Dermis blood vessel endothelial cell (primary cell): ENCODE results near the gene CDK19. TPM values are rescaled to one million over a fixed set of nuclear protein-coding genes. Genes with fewer than 3 reads are reported as not detected.
"Not testable (repeated sequence)": the region's sequence is repeated elsewhere in the genome, so short reads cannot be mapped to it uniquely, and the experiment has no call there.

Source experiments
- DNase-seq: peaks from one replicate; pipeline ENCODE4 v3.0.0; 2010
- total RNA-seq: library from RNA; depleted of rRNA; stranded (reverse); fragments of >200 nt; gene quantifications from 2 replicates; pipeline ENCODE4 v1.2.3, GENCODE V29; 2014

Gene CDK19
- total RNA-seq, 1 donor from 2014 or later, result 9.7 TPM

DNA sequence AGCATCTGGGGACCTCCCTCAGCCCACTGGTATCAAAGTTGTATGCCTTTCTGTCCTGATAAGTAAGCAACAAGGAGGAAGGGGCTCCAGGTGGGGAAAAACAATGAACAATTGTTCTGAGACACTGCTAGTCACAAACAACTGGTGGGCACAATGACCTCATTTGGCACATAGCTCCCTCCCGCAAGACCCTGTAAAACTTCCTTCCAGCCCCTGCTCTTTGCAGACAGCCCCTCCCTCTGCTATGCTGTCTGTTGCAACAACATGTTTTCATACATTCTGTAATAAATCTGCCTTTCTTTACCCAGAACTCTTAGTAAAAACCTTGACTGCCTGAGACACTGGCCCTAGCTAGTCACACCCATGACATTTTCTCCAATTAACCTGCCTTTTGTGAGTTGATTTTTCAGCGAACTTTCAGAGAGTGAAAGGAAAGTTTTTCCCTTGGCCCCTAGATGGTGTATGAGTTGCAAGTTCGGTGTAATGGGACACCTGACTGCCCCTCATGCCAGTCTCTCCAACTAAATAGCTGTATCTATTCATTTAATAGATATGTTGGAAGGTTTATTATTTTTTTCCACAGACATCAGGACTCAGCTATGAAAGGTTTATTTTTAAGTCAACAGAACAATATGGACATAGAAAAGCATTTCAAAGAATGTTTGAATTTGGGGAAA lies 196.5 kb downstream of the CDK19 start:
- peak; percentile 63 for DNase-seq

DNA sequence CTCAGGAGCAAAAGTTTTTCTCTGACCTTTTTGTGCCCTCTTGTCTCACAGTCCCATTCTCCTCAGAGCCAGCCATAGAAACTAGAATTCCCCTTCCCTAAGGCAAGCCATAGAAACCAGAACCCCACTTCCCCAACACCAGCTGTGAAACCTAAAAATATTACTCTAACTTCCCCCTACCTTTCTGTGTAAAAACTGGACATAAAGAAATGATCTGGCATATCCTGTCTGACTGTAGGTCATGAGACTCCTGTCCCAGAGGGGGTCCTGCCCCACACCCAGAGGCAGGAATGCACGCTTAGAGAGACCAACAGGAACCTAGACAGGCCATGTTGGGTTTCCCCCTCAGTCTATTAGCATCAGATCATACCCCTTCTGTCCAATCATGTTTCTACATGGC lies 198.2 kb downstream of the CDK19 start:
- peak; percentile 16 for DNase-seq

DNA sequence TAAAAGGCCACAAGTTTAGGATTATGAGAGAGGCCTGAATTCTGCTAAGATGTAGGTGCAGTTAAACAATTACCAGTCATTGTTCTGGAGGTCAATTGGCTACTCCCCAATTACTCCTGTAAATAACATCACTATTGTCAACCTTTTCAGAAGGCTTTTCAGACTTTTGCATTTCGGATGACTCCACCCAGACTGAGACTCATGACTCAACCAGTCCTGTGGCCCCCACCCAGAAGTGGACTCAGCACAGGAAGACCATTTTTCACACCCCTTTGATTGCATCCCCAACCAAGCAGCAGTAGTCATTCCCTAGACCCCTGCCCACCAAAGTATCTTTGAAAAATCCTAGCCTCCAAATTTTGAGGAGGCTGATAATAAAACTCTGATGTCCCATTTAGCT lies 199.5 kb downstream of the CDK19 start:
- DNase-seq, result peak; percentile 1

DNA sequence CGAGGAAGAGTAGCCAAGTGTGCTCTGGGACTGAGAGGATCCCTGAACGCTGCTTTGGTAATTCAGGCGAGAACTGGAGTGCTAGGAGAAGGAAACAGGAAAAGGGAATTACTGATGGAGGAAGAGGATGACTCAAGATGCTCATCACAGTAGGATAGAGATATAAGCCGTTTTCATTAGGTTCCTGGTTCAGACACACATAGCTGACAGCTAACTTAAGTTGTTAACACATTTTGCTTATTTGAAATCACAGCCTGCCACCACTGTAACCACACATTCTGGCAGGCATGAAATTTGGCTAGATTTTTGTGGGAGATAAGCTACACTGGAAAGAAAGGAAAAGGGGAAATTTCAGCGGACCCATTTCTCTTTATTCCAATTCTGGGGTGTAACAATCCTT lies 200.7 kb downstream of the CDK19 start:
- peak; percentile 4 for DNase-seq

DNA sequence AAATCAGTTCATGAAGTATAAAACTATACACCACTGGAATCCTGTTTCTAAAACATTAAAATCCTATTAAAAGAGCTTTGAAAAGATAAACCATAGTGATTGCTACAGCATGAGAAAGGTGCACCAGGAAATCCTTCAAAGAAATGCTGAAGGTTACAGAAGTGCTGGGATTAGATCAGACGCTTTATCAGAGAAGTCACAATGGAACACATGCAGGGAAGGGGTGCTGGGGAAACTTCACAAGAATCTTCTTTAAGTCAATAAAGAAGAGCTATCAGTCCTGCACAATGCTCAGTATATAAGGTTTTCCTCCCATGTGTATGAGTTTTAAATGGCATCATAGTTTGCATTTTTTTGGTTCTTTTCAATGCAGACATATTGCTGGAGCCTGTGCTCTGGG lies 201.2 kb downstream of the CDK19 start:
- no peak for DNase-seq

DNA sequence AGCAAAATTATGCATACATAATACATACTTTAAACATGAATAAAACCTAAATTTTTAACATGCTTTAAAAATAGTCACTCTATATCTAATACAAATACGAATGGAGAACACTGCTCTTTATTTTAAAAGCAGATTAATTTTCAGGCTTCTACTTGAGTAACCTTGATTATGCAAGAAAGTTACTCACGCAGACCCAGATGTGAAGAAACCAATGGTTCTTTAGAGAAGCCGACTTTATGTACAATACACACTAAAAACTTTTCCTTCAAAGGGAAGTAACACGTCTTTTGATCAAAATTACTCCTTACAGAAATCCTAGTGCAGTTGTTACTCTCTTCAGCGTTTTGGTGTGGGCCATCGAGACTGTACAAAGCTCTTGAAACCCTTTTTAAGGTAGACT lies 201.9 kb downstream of the CDK19 start:
- no peak for DNase-seq

DNA sequence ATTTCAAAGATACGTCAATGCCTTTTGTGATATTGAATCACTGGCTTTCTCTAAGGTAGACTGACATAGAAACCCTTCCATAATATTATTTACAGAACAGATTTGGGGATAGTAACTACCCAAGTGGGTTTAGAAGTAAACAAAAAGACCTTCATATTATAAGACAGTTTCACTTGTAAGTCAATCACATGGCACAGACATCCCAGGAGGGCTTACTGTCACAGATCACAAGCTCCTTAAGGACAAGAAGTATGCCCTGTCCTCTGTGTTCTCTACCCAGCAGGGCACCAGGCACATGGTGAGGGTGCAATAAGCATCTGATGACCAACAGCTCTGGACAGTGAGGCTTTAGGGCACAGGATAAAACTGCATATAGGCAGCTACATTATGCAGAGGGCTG lies 203.0 kb downstream of the CDK19 start:
- no peak for DNase-seq

DNA sequence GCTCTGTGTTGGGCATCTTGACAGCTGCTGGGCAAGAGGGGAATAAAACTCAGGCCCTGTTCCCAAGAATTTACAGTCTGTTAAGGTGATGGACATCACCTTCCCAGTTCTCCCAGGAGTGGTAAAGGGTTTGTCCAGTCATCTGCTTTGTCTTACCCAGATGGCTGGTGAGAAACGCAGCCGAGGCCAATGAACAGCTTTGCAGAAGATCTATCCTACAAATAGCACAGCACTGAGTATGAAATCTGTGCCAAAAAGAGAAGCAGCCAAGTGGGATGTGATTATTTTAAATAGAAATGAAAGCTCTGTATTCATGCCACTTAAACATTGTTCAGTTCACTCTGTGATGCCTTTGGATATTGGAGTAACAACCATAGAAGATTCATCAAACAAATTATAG lies 206.2 kb downstream of the CDK19 start:
- no peak for DNase-seq

DNA sequence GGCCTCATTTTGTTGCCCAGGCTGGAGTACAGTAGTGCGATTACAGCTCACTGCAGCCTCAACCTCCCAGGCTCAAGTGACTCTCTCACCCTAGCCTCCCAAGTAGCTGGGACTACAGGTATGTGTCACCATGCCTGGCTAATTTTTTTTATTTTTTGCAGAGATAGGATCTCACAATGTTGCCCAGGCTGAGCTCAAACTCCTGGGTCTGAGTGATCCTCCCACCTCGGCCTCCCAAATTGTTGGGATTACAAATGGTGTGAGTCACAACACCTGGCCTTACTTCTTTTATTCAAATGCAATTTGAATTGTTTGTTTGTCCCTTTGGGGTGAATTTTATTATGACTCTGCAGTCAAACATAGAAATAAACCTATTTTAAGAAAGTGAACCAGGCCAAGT lies 207.1 kb downstream of the CDK19 start:
- DNase-seq, result no peak

DNA sequence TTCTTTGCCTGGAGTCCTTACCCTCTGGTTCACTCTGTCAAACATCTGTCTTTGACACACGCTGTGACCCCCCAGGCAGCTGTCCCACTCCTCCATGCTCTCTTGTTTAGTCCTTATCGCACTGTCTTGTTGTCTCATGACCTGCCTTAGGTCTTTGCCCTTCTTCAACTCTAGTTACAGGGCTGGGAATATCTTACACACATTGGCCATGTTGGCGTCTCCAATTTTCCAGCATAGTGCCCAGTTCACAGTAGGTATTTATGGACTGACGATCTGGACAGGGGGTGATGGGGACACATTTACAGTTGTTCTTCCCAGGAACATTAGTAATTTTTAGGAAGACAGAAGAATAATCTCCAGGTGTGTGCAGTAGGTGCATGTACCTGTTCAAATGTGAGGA lies 209.1 kb downstream of the CDK19 start:
- DNase-seq, result no peak

DNA sequence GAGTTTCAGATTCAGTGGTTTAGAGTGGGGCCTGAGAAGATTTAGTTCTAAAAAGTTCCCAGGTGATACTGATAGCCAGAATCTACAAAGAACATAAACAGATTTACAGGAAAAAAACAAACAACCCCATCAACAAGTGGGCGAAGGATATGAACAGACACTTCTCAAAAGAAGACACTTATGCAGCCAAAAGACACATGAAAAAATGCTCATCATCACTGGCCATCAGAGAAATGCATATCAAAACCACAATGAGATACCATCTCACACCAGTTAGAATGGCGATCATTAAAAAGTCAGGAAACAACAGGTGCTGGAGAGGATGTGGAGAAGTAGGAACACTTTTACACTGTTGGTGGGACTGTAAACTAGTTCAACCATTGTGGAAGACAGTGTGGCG lies 214.6 kb downstream of the CDK19 start:
- not testable (repeated sequence) for DNase-seq

DNA sequence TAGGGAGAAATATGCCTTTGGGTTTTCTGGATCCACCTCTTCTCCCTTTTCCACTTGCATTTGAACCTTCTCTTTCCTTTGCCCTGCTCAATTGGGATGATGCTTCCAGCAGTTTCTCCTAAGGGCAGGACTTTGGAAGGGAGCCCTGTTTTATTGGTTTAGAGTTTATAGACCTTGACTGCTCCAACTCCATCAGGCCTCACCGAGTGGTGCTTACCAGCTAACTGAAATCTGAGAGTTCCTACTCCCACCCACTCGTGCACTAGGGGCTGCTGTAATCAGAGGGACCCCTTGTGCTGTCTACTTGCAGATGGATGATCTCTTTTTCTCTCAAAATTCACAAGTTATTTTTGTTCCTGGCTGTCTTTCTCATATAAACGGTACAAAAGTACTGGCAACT lies 217.5 kb downstream of the CDK19 start:
- no peak for DNase-seq

DNA sequence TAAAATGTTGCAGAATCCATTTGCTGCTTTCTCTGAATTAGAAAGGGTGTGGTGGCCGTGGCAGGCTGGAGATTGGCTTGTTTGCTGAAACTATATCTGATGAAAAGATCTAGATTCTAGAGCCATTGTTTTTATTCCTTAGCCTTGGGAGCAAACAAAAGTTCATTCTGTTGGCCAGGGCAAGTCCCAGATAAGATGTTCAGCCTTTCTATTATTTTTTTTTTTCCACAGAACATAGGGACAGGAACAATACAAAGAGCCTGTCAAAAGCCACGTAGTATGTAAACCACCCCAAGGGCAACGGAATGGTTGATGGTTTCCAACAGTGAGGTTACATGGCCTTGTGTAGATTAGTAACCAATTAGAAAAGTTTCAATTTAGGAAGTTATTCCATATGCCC lies 218.9 kb downstream of the CDK19 start:
- no peak for DNase-seq

DNA sequence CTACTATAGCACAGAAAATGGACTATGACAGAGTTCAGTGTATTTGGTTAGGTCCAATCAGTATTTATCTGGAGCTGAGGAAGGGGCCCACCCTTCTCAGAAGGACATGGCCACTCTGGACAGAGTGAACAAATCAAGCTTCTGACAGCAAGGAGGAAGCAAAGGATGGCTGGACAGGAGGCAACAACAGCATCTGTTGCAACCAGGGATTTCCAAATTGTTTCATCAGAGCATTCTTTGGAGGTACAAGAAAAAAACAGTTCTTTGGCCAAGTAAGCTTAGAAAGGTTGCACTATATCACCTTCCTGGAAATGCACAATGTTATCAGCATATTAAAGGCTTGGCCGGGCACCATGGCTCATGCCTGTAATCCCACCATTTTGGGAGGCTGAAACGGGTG lies 220.2 kb downstream of the CDK19 start:
- no peak for DNase-seq

DNA sequence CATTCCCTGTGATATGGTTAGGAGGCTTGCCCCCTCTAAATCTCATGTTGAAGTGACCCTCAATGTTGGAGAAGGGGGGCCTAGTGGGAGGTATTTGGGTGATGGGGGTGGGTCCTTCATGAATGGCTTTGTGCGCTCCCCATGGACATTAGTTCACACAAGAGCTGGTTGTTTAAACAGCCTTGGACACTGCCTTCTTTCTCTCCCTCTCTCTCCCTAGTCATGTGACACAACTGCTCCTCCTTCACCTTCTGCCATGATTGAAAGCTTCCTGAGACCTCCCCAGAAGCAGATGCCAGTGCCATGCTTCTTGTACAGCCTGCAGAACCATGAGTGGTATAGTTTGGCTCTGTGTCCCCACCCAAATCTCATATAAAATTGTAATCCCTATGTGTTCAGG lies 221.6 kb downstream of the CDK19 start:
- no peak for DNase-seq

DNA sequence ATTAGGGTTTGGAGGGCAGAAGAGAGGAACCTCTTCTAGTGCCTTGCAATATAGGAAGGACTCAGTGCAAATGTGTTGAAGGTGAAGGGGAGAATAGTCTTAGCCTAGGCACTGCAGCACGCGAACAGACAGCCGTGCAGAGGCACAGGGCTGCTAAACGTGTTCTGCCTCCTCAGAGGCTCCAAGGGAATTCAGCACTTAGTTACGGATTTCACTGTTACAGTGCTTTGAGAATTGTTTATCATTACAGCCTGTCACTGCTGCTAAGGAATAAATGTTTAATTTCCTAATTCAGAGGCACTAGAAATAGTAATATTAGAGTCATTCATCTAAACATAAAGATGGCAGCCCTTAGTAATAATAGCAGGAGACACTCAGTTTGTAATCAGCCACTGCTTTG lies 222.5 kb downstream of the CDK19 start:
- no peak for DNase-seq

DNA sequence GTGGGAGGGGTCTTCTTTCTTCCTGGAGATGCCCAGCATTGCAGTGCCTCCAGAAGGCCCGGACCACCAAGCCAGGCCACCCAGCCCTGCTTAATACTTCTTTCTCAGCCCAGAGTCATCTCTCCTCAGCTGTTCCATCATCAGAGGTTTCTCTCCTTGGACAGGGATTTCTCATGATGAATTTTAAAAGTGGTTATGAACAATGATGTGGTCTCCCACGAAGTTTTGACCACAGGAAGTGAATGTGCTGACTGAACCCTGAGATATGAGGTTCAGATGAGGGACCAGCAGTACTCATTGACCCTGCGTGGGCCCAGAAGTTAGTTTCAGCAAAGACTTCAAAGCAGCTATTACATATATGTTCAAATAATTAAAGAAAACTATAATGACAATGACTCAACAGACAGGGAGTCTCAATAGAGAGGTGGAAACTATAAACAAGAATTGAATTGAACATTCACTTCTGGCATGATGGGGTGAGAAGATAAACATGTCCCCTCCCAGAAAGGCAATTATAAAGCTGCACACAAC lies 224.4 kb downstream of the CDK19 start:
- no peak for DNase-seq

DNA sequence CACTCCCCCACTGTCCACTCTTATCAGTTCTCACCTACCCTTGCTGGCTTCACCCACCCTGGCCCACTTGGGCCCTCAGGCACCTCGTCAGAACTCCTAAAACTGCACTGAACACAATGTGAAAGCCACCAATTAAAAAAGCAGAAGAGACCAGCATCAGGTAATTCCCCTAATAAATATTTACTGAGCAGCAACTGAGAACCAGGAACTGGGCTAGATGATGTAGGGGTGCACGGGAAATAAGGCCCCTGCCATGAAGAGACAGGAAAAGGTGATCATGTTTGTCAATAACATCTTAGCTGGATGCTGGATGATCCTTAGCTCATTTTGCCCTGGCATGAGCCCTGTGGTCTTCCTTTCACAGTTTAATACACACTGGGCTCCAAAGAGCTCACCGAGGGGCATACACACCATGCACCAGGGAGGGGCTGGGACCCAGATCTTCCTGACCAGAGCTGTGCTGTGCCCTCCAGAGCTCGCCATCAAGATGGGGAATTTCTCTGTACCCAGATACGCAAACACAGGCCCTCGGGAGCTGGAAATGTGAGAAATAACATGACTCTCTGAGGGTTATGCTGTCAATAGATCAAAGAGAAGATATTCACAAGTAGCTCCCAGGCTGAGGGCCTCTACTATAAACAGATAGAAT lies 225.3 kb downstream of the CDK19 start:
- no peak for DNase-seq

DNA sequence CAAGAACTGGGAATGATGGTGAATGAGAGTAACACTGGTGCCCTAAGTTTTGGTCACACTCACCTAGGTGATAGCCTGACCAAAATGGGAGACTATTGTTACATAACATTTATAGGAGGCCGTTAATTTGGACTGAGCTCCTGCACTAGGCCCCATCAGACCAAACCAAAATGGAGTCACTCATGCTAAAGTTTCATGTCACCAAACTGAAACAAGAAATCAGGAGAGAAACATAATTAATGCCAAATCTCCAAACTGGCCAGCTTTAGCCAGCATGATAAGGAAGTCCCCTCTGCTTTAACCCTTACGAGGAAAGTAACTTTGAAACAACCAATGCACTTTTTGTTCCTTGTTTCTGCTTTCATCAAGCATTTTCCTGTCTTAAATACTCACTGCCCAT lies 227.9 kb downstream of the CDK19 start:
- DNase-seq, result no peak

DNA sequence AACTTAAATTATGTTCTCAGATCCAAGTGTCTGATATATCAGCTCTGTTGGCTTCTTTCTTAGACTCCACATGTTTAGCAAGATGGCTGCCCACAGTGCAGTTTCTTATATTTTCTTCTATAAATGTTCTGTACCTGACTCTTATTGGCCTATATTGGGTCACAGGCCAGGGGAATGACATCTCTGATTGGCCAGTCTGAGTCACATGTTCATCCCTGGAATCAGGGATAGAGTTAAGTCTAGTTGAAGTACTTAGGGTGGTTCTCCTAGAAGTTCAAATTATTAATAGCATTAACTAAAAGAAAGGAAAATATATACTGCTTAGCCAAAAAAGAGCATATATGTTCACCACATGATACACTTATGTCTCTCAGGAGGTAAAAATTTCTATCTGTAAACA lies 233.6 kb downstream of the CDK19 start:
- no peak for DNase-seq

DNA sequence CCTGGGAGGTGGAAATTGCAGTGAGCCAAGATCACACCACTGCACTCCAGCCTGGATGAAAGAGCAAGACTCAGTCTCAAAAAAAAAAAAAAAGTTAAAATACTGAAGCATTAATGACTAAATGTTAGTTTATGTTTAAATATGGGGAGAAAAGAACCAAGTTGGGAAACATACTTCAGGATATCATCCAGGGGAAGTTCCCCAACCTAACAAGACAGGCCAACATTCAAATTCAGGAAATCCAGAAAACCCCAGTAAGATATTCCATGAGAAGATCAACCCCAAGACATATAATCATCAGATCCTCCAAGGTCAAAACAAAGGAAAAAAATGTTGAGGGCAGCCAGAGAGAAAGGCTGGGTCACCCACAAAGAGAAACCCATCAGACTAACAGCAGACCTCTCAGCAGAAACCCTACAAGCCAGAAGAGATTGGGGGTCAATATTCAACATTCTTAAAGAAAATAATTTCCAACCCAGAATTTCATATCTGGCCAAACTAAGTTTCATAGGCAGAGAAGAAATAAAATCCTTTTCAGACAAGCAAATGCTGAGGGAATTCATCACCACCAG lies 237.6 kb downstream of the CDK19 start:
- not testable (repeated sequence) for DNase-seq

DNA sequence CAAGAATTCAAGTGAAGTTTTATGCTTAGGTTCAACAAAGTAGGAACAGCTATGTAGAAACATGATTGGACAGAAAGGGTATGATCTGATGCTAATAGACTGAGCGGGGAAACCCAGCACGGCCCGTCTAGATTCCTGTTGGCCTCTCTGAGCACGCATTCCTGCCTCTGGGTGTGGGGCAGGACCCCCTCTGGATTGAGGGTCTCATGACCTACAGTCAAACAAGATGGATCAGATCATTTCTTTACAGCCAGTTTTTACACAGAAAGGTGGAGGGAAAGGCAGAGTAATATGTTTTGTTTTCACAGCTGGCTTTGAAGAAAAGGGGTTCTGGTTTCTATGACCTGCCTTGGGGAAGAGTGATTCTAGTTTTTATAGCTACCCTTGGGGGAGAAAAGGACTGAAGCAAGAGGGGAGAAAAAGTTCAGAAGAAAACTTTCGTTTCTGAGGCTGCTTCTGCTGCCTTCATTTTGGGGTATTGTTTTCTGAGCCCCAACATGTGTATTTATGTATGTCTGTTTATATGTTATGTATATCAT lies 239.3 kb downstream of the CDK19 start:
- no peak for DNase-seq

DNA sequence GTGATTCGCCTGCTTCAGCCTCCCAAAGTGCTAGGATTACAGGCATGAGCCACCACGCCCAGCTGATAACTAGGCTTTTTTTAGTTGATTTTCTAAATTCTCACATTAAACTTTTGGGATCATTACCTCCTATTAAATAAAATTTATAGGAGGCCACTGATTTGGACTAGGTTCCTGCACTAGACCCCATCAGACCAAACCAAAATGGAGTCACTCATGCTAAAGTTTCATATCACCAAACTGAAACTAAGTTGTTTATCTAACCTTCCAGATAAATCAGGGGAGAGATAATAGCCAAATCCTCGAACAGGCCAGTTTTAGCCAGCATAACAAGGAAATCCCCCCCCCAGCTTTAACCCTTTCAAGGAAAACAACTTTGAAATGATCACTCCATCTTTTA lies 240.5 kb downstream of the CDK19 start:
- DNase-seq, result no peak

DNA sequence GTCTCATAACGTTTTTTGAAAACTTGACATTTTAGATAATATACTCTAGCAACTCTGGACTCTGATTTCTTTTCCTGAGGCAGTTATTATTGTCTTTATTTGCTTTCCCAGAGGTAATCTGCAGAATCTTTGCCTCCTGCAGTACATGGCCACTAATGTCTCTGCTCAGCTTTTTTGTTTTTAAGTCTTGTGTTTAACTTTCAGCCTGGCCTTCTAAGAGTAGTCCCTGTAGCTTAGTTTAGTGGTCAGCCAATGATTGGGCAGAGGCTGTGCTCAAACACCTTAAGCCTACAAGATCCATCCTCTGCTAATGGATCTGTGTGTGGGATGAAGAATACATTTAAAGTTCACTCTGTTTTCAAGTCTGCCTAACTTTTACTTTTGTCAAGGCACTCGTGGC lies 241.7 kb downstream of the CDK19 start:
- DNase-seq, result no peak
